BJ (cell line): ENCODE data around the gene QSER1. TPM values are rescaled to one million over a fixed set of nuclear protein-coding genes. Genes with fewer than 3 reads are reported as not detected.
"Not testable (repeated sequence)": the region's sequence is repeated elsewhere in the genome, so short reads cannot be mapped to it uniquely, and the experiment has no call there.

Experiments used
- CTCF ChIA-PET: fragments of 350-600 bp; formaldehyde crosslinking; extraction: SDS; loops from one replicate; lab custom pipeline; 2021; ENCODE audit warnings: antibody characterized with exemption, inconsistent platforms; lab: Yijun Ruan, JAX
- POLR2A ChIA-PET: fragments of 300-600 bp; sonication (Branson Sonifier 250); formaldehyde crosslinking; extraction: SDS; loops from one replicate; lab custom pipeline; 2021; ENCODE audit warnings: antibody characterized with exemption; lab: Charles Lee
- DNase-seq: peaks from one replicate; pipeline ENCODE4 v3.0.0-alpha.2; 2011; ENCODE audit warnings: low read depth
- H3K27me3 ChIP-seq: 2 replicates; pipeline ENCODE4 v1.6.0; 2011; ENCODE audit warnings: low read length; ENCODE audit not compliant: control insufficient read depth, insufficient read depth
- H3K36me3 ChIP-seq: 2 replicates; pipeline ENCODE4 v1.5.1; 2011; ENCODE audit warnings: low read length; ENCODE audit not compliant: control insufficient read depth, insufficient read depth
- H3K4me3 ChIP-seq: 2 replicates; pipeline ENCODE4 v1.5.1; 2011; ENCODE audit warnings: low read depth, mild to moderate bottlenecking, control low read depth, low read length
- polyA plus RNA-seq: library from polyadenylated mRNA; depleted of rRNA; stranded (reverse); fragments of >200 nt; gene quantifications from 2 replicates; pipeline ENCODE4 v1.2.3, GENCODE V29; 2011; rRNA removed
- small RNA-seq: library from RNA; depleted of rRNA; stranded (forward); fragments of <200 nt; gene quantifications from one replicate; pipeline ENCODE3, GENCODE V24; 2012; ENCODE audit warnings: low replicate concordance, low read depth; ENCODE audit not compliant: insufficient read length
- TF ChIP-seq, protein P1 (sequence below): IDR thresholded peaks from 2 replicates; pipeline ENCODE4 v1.5.1; 2011; ENCODE audit warnings: low read depth, mild to moderate bottlenecking, control low read depth, inconsistent platforms, low read length, moderate library complexity; ENCODE audit not compliant: insufficient read depth

Gene QSER1
- polyA plus RNA-seq, 1 experiment: 3.9 TPM

DNA sequence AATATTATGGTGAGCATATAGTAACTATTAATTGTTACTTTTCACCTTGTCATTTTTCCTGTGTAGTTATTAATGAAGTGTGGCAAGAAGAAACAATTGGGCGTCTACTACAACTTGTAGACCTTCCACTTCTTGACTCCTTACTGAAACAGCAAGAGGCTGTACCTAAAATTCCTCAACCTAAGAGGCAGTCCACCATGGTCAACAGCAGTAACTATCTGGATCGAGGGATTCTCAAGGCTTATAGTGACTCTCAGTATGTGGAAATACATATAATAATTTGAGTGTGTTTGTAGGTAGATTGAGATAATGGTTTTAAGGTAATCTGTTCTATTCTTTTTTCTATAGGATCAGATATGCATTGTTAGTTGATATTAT lies 135.9 kb downstream of the QSER1 start:
- DNase-seq: no peak
- TF ChIP-seq, protein P1, sequence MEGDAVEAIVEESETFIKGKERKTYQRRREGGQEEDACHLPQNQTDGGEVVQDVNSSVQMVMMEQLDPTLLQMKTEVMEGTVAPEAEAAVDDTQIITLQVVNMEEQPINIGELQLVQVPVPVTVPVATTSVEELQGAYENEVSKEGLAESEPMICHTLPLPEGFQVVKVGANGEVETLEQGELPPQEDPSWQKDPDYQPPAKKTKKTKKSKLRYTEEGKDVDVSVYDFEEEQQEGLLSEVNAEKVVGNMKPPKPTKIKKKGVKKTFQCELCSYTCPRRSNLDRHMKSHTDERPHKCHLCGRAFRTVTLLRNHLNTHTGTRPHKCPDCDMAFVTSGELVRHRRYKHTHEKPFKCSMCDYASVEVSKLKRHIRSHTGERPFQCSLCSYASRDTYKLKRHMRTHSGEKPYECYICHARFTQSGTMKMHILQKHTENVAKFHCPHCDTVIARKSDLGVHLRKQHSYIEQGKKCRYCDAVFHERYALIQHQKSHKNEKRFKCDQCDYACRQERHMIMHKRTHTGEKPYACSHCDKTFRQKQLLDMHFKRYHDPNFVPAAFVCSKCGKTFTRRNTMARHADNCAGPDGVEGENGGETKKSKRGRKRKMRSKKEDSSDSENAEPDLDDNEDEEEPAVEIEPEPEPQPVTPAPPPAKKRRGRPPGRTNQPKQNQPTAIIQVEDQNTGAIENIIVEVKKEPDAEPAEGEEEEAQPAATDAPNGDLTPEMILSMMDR: no peak
- ChIA-PET CTCF (interaction anchor here (0.6 to 2.4 kb wide), 4 partner anchors 12 to 195 kb away, joined by 3 to 9 read pairs (median 4); partner anchors contain the start of gene DEPDC7), POLR2A (no interaction called here)
- Histone ChIP-seq H3K27me3 (no peaks in the 10 kb centered on the region), H3K36me3 (no peaks in the 10 kb centered on the region), H3K4me3 (no peak overlapping the region)

DNA sequence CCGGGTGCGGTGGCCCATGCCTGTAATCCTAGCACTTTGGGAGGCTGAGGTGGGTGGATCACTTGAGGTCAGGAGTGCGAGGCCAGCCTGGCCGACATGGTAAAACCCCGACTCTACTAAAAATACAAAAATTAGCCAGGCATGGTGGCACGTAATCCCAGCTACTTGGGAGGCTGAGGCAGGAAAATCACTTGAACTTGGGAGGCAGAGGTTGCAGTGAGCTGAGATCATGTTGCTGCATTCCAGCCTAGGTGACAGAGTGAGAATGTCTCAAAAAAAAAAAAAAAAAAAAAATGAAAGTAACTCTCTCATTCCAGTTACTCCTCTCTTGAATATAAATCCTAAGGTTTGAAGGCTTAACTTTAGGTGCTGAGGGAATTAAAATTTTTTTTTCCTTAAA lies 136.6 kb downstream of the QSER1 start:
- H3K36me3 ChIP-seq, H3K27me3 ChIP-seq, H3K4me3 ChIP-seq, DNase-seq: not testable (repeated sequence)
- ChIA-PET CTCF (interaction anchor here (0.6 to 2.4 kb wide), 4 partner anchors 11 to 196 kb away, joined by 3 to 9 read pairs (median 4); partner anchors contain the start of gene DEPDC7), POLR2A (interaction anchor here (0.6 kb wide), 1 partner anchor 11 kb away, joined by 13 read pairs; no protein-coding TSS in a partner anchor)

Small RNA genes within 50 kb of the gene (small RNA-seq; reads per million reads assigned to genes)
- not detected for gene RF00019

Other genes starting within 250 kb of the QSER1 start
- gene CCDC73, start 98.1 kb upstream of the QSER1 start, polyA plus RNA-seq: not detected in 2 replicates
- not detected in 2 replicates for gene PRRG4, start 62.9 kb upstream of the QSER1 start, polyA plus RNA-seq
- gene DEPDC7, start 123.1 kb downstream of the QSER1 start, polyA plus RNA-seq: 4.2 and 7.6 TPM in 2 replicates
- gene TCP11L1, start 146.8 kb downstream of the QSER1 start, polyA plus RNA-seq: 20.2 and 23.4 TPM in 2 replicates